Stimulated activated CD4-positive, alpha-beta T cell treated with anti-CD3 and anti-CD28 coated beads, TNF-alpha, amount 100 ng/mL, for 48 hours (primary cell): ENCODE results near the gene LARP4.
"Not testable (repeated sequence)": the region's sequence is repeated elsewhere in the genome, so short reads cannot be mapped to it uniquely, and the experiment has no call there.

Experiments used
- DNase-seq, 3 donors: peaks; one replicate each; pipeline ENCODE4 v3.0.0-alpha.2; 2020; ENCODE audit warnings: low read depth in 3 of 3

Gene LARP4

DNA sequence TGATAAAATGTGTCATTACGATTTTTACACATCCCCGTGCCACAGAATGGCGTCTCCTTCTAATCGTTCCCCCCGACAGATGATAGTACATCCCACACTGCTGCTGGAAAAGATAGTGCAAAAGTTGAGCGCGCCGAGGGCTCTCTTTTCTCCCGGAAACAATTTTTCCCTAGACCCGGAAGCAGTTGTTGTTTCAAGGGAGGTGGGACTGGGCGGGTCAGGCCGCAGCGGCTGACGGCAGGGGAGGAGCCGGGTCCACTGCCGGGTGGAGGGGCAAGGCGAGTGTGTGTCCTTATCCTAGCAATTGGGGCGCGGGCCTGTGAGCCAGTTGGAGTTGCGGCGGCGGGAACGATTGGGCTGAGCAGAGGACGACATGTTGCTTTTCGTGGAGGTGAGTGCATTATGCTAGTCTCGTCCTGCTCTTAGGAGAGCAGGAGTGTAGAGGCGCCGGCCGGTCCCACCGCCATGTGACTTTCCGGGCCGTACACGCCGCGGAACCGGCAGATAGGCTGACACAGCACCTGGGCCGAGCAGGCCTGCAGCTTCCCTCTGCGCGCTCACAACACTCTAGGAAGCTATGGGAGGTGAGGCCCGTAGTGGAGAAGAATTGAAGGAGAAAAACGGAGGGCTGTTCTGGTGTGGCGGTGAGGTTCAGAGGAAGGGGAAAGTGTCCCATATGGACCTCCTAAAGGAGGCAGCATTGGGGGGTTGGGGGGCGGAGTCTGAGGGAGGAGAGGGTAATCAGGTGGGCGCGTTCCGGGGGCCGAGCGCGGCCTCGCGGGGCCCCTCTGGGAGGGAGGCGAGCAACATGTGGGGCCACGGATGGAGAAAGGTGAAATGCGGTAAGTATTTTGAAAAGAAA is at the start of gene LARP4:
TSS of gene LARP4 (plus strand) at position 248 of the 862 bp plus-strand sequence. CDS start at position 374, 126 bp downstream.
- peak; percentile 82 to 89 (median 86) for DNase-seq

GRCh38 chr12:50351120-50352043 is 49.3 kb upstream of the LARP4 start:
- no peak for DNase-seq

GRCh38 chr12:50353404-50353803 is 47.3 kb upstream of the LARP4 start:
- no peak for DNase-seq

GRCh38 chr12:50353869-50354593 is 46.7 kb upstream of the LARP4 start:
- no peak for DNase-seq

DNA sequence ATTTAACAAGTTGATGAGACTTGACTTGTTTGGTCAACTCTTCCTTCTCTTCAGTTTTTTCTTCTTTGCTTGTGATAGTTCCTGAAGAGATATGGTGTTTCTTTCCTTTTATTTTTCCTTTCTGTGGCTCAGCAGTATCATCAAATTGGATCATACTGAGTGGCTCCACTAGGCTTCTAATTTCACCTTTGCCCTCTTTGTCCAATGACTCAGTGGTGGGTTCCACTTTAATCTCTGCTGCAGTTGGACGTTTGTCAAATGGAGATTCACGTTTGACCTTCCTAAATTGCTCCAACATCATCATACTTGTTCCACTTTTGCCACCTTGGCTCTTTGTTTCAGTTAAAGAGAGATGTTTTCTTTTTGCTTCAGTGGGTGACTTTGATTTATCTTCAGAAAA is 45.8 kb upstream of the LARP4 start:
- DNase-seq, result no peak

GRCh38 chr12:50355365-50355764 is 45.3 kb upstream of the LARP4 start:
- no peak for DNase-seq

- no peak for DNase-seq
Observed at GRCh38 chr12:50362671-50363070, 38.0 kb upstream of the LARP4 start.

GRCh38 chr12:50363141-50363540 is 37.5 kb upstream of the LARP4 start:
- no peak for DNase-seq

DNA sequence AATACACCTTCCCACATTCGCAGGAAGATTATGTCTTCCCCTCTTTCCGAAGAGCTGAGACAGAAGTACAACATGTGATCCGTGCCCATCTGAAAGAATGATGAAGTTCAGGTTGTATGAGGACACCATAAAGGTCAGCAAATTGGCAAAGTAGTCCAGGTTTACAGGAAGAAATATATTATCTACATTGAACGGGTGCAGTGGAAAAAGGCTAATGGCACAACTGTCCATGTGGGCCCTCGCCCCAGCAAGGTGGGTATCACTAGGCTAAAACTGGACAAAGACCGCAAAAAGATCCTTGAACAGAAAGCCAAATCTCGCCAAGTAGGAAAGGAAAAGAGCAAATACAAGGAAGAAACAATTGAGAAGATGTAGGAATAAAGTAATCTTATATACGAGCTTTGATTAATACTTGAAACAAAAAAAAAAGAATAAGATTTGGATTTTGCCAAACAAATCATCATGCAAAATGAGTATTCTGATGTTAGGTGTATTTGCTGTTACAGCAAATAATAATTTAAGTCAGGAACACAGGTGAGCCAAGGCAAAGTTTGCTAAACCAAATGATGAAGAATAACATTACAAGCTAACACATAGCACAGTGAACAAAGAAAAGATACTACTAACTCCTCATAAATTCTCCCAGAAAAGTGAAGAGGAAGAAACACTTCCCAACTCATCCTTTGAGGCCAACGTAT is 34.8 kb upstream of the LARP4 start:
- no peak for DNase-seq

- not testable (repeated sequence) for DNase-seq
Observed at GRCh38 chr12:50370672-50371071, 30.0 kb upstream of the LARP4 start.

GRCh38 chr12:50375802-50376201 is 24.9 kb upstream of the LARP4 start:
- DNase-seq, result no peak

GRCh38 chr12:50380761-50381325 is 19.8 kb upstream of the LARP4 start:
- DNase-seq, result no peak

GRCh38 chr12:50387487-50387886 is 13.2 kb upstream of the LARP4 start:
- DNase-seq, result no peak

GRCh38 chr12:50387972-50388478 is 12.7 kb upstream of the LARP4 start:
- no peak for DNase-seq

- not testable (repeated sequence) for DNase-seq
Observed at GRCh38 chr12:50388793-50389192, 11.9 kb upstream of the LARP4 start.

- no peak for DNase-seq
Observed at GRCh38 chr12:50390316-50390741, 10.4 kb upstream of the LARP4 start.

GRCh38 chr12:50394469-50395029 is 6.1 kb upstream of the LARP4 start:
- DNase-seq, result no peak

GRCh38 chr12:50397117-50397650 is 3.5 kb upstream of the LARP4 start:
- no peak for DNase-seq

DNA sequence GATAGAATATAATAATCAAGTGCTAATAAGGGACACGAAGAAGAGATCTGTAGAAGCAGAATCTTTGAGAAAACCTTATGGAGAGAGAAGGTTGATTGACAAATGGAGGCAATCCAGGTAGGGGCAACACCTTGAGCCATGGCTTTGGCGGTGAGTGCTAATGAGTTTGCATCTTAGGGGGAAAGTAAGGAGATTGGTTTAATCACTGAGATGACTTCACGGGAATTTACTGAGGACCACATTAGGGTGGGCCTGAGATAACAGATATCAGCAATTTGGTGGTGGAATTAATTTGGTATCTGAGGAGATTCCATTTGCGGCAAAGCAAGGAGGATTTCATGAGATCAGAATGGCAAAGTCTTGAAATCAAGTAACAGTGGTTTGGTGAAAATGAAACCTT is 1.8 kb upstream of the LARP4 start:
- DNase-seq, result no peak

GRCh38 chr12:50400104-50400637 is 514 bp upstream of the LARP4 start:
- no peak for DNase-seq
